HUES48 (cell line): ENCODE results near the gene STK39.
A peak's percentile ranks its signal among the peaks of the same experiment; 100 is the strongest.

Source experiments
- H3K27ac ChIP-seq: one replicate; pipeline ENCODE4 v1.7.0; 2013; ENCODE audit warnings: low read depth, low read length, inconsistent platforms
- H3K27me3 ChIP-seq: 2 replicates; pipeline ENCODE4 v1.6.1; 2013; ENCODE audit warnings: mild to moderate bottlenecking, low read length; ENCODE audit not compliant: control insufficient read depth, insufficient read depth
- H3K36me3 ChIP-seq: 2 replicates; pipeline ENCODE4 v1.6.1; 2013; ENCODE audit warnings: low read length; ENCODE audit not compliant: control insufficient read depth, insufficient read depth
- H3K4me1 ChIP-seq: 2 replicates; pipeline ENCODE4 v1.6.1; 2013; ENCODE audit warnings: mild to moderate bottlenecking, low read length; ENCODE audit not compliant: control insufficient read depth, insufficient read depth
- H3K4me3 ChIP-seq: 2 replicates; pipeline ENCODE4 v1.5.1; 2013; ENCODE audit warnings: mild to moderate bottlenecking, low read depth, low read length
- H3K9ac ChIP-seq: 2 replicates; pipeline ENCODE4 v1.6.1; 2013; ENCODE audit warnings: mild to moderate bottlenecking, low read depth, low read length, moderate library complexity
- H3K9me3 ChIP-seq: 2 replicates; pipeline ENCODE4 v1.6.1; 2013; ENCODE audit warnings: low read length; ENCODE audit not compliant: control insufficient read depth, insufficient read depth

Gene STK39

GRCh38 chr2:167937403-167937802 lies 310.0 kb downstream of the STK39 start:
- Histone ChIP-seq H3K4me1 (no peaks in the 10 kb centered on the region), H3K4me3 (no peak overlapping the region), H3K27ac (no peak overlapping the region), H3K27me3 (no peaks in the 10 kb centered on the region; the same call in 1 of the 2 replicates), H3K36me3 (no peaks in the 10 kb centered on the region), H3K9ac (no peak overlapping the region), H3K9me3 (no peaks in the 10 kb centered on the region)

GRCh38 chr2:167935803-167936110 lies 311.6 kb downstream of the STK39 start:
- Histone ChIP-seq H3K27ac (no peak overlapping the region), H3K9ac (no peak overlapping the region), H3K4me3 (no peak overlapping the region), H3K9me3 (no peaks in the 10 kb centered on the region), H3K36me3 (no peaks in the 10 kb centered on the region), H3K27me3 (no peaks in the 10 kb centered on the region; the same call in 1 of the 2 replicates), H3K4me1 (no peaks in the 10 kb centered on the region)

GRCh38 chr2:167933097-167933814 lies 314.1 kb downstream of the STK39 start:
- H3K27me3 ChIP-seq = no peaks in the 10 kb centered on the region
- no peak overlapping the region for H3K27ac ChIP-seq
- H3K4me3 ChIP-seq = no peak overlapping the region
- no peaks in the 10 kb centered on the region for H3K9me3 ChIP-seq
- H3K4me1 ChIP-seq = no peaks in the 10 kb centered on the region
- H3K9ac ChIP-seq = no peak overlapping the region
- no peaks in the 10 kb centered on the region for H3K36me3 ChIP-seq

- Histone ChIP-seq H3K36me3 (no peaks in the 10 kb centered on the region), H3K27me3 (no peaks in the 10 kb centered on the region)
These were observed 315.2 kb downstream of the STK39 start for GRCh38 chr2:167932123-167932693.

GRCh38 chr2:167929484-167929883 lies 317.9 kb downstream of the STK39 start:
- Histone ChIP-seq H3K4me3 (no peak overlapping the region), H3K36me3 (no peaks in the 10 kb centered on the region)

More at GRCh38 chr2:167932123-167932693, 315.2 kb downstream of the STK39 start:
- H3K4me3 ChIP-seq = no peak overlapping the region
- no peak overlapping the region for H3K9ac ChIP-seq
- H3K27ac ChIP-seq = no peak overlapping the region
- no peaks in the 10 kb centered on the region for H3K4me1 ChIP-seq
- H3K9me3 ChIP-seq = no peaks in the 10 kb centered on the region

GRCh38 chr2:167928434-167928833 lies 319.0 kb downstream of the STK39 start:
- no peak overlapping the region for H3K9ac ChIP-seq
- no peaks in the 10 kb centered on the region for H3K9me3 ChIP-seq
- H3K27ac ChIP-seq = no peak overlapping the region
- no peaks in the 10 kb centered on the region for H3K27me3 ChIP-seq
- H3K4me3 ChIP-seq = no peak overlapping the region
- no peaks in the 10 kb centered on the region for H3K4me1 ChIP-seq
- H3K36me3 ChIP-seq = no peaks in the 10 kb centered on the region

More at GRCh38 chr2:167929484-167929883, 317.9 kb downstream of the STK39 start:
- no peaks in the 10 kb centered on the region for H3K4me1 ChIP-seq
- H3K9me3 ChIP-seq = no peaks in the 10 kb centered on the region
- no peak overlapping the region for H3K27ac ChIP-seq
- no peaks in the 10 kb centered on the region for H3K27me3 ChIP-seq
- no peak overlapping the region for H3K9ac ChIP-seq

- no peak overlapping the region for H3K27ac ChIP-seq
- H3K9ac ChIP-seq = no peak overlapping the region
- H3K4me1 ChIP-seq = no peaks in the 10 kb centered on the region
- H3K36me3 ChIP-seq = no peaks in the 10 kb centered on the region
- H3K27me3 ChIP-seq = no peaks in the 10 kb centered on the region
- no peak overlapping the region for H3K4me3 ChIP-seq
- H3K9me3 ChIP-seq = no peaks in the 10 kb centered on the region
These were observed 321.6 kb downstream of the STK39 start for GRCh38 chr2:167925758-167926157.

- Histone ChIP-seq H3K27me3 (no peaks in the 10 kb centered on the region), H3K9me3 (no peaks in the 10 kb centered on the region), H3K4me3 (no peak overlapping the region), H3K4me1 (no peaks in the 10 kb centered on the region), H3K27ac (no peak overlapping the region), H3K36me3 (no peaks in the 10 kb centered on the region), H3K9ac (no peak overlapping the region)
These were observed 322.8 kb downstream of the STK39 start for GRCh38 chr2:167924556-167924955.

- Histone ChIP-seq H3K9ac (peak overlapping the region; percentile 12; the same call in 1 of the 2 replicates), H3K27me3 (no peaks in the 10 kb centered on the region)
These were observed 330.6 kb downstream of the STK39 start for GRCh38 chr2:167916756-167917155.

GRCh38 chr2:167914969-167915368 lies 332.4 kb downstream of the STK39 start:
- Histone ChIP-seq H3K9me3 (no peaks in the 10 kb centered on the region), H3K36me3 (no peaks in the 10 kb centered on the region), H3K27ac (no peak overlapping the region), H3K4me1 (no peaks in the 10 kb centered on the region), H3K27me3 (no peaks in the 10 kb centered on the region), H3K4me3 (no peak overlapping the region), H3K9ac (no peak overlapping the region)

More at GRCh38 chr2:167916756-167917155, 330.6 kb downstream of the STK39 start:
- Histone ChIP-seq H3K27ac (no peak overlapping the region), H3K9me3 (no peaks in the 10 kb centered on the region), H3K36me3 (no peaks in the 10 kb centered on the region), H3K4me1 (no peaks in the 10 kb centered on the region), H3K4me3 (no peak overlapping the region)

GRCh38 chr2:167908786-167909185 lies 338.6 kb downstream of the STK39 start:
- H3K27me3 ChIP-seq = no peaks in the 10 kb centered on the region
- H3K9ac ChIP-seq = no peak overlapping the region
- no peaks in the 10 kb centered on the region for H3K36me3 ChIP-seq

More at GRCh38 chr2:167908786-167909185, 338.6 kb downstream of the STK39 start:
- H3K4me3 ChIP-seq = no peak overlapping the region
- H3K9me3 ChIP-seq = no peaks in the 10 kb centered on the region
- no peaks in the 10 kb centered on the region for H3K4me1 ChIP-seq
- no peak overlapping the region for H3K27ac ChIP-seq
